AG10803 (cell line): ENCODE measurements around the gene APOA4.

Experiments used
- DNase-seq: peaks from one replicate; pipeline ENCODE4 v3.0.0; 2010; ENCODE audit warnings: low read depth
- H3K4me3 ChIP-seq: 2 replicates; pipeline ENCODE4 v1.5.1; 2011; ENCODE audit warnings: mild to moderate bottlenecking, low read length, control low read depth
- CTCF ChIP-seq: conservative IDR thresholded peaks from 2 replicates; pipeline ENCODE4 v1.5.1; 2011; ENCODE audit warnings: mild to moderate bottlenecking, low read length, control low read depth, inconsistent platforms

The APOA4 gene

GRCh38 chr11:116840746-116841296 is 17.7 kb upstream of the APOA4 start:
- H3K4me3 ChIP-seq = no peak overlapping the region
- TF ChIP-seq CTCF = no peak
- DNase-seq = no peak

- DNase-seq = peak; percentile 60
- peak; percentile 48 for TF ChIP-seq CTCF
- H3K4me3 ChIP-seq = no peak overlapping the region
Observed at GRCh38 chr11:116840224-116840745, 17.2 kb upstream of the APOA4 start.

GRCh38 chr11:116838321-116839084 is 15.4 kb upstream of the APOA4 start:
- no peak for DNase-seq
- TF ChIP-seq CTCF = no peak
- no peak overlapping the region for H3K4me3 ChIP-seq

- no peak within 1 kb of the TSS for H3K4me3 ChIP-seq
- TF ChIP-seq CTCF = no peak
- no peak for DNase-seq
Observed at GRCh38 chr11:116837231-116838091, 14.4 kb upstream of the APOA4 start, which contains the start of gene APOA1. APOA1 (minus strand) TSS chr11:116837622; CDS start chr11:116837387, 235 bp downstream.

GRCh38 chr11:116836632-116836991 is 13.5 kb upstream of the APOA4 start:
- no peak for DNase-seq

More at GRCh38 chr11:116836632-116836991, 13.5 kb upstream of the APOA4 start:
- no peak overlapping the region for H3K4me3 ChIP-seq
- no peak for TF ChIP-seq CTCF
